PC-9 (cell line): Measurements from ENCODE around the gene RMC1. TPM values are rescaled to one million over a fixed set of nuclear protein-coding genes. Genes with fewer than 3 reads are reported as not detected.

Source experiments
- BruUV-seq: library from RNA; stranded (reverse); fragments of 400-500 nt; replicated peaks from 2 replicates; lab custom pipeline; 2021; lab: Mats Ljungman, UMichigan
- CTCF ChIA-PET: fragments of 300-600 bp; sonication (Branson Sonifier 250); formaldehyde crosslinking; loops from one replicate; lab custom pipeline; 2022; ENCODE audit warnings: antibody characterized with exemption; lab: Charles Lee
- POLR2A ChIA-PET: fragments of 300-600 bp; sonication (Branson Sonifier 250); formaldehyde crosslinking; loops from one replicate; lab custom pipeline; 2022; ENCODE audit warnings: antibody characterized with exemption; ENCODE audit not compliant: unreplicated experiment; lab: Charles Lee
- DNase-seq, 2 experiments: peaks; one replicate each; pipeline versions ENCODE4 v3.0.0 to v3.0.0-alpha.2; 2015 to 2022; ENCODE audit warnings: mixed read lengths in 1 of 2
- H2AFZ ChIP-seq: fragments of 200-600 bp; sonication (generic); 2 replicates; pipeline ENCODE4 v1.8.1; 2017; ENCODE audit warnings: antibody characterized with exemption
- H3F3A ChIP-seq: fragments of 200-600 bp; sonication (generic); 2 replicates; pipeline ENCODE4 v1.8.1; 2017; ENCODE audit warnings: antibody characterized with exemption, mild to moderate bottlenecking, low read depth; ENCODE audit not compliant: insufficient read depth
- H3K27ac ChIP-seq: fragments of 200-600 bp; sonication (generic); 2 replicates; pipeline ENCODE4 v1.6.1; 2016; ENCODE audit warnings: mixed run types
- H3K27me3 ChIP-seq: fragments of 200-600 bp; sonication (generic); 2 replicates; pipeline ENCODE4 v1.6.1; 2016; ENCODE audit warnings: low read depth, mixed run types; ENCODE audit not compliant: insufficient read depth
- H3K36me3 ChIP-seq: fragments of 200-600 bp; sonication (generic); 2 replicates; pipeline ENCODE4 v1.6.1; 2016; ENCODE audit warnings: low read depth, mixed run types
- H3K4me1 ChIP-seq: fragments of 200-600 bp; sonication (generic); replicated peaks from 2 replicates; pipeline ENCODE4 v1.6.1; 2016; ENCODE audit warnings: mixed run types; ENCODE audit not compliant: insufficient read depth
- H3K4me2 ChIP-seq: fragments of 200-600 bp; sonication (generic); 2 replicates; pipeline ENCODE4 v1.6.1; 2017; ENCODE audit warnings: mixed run types
- H3K4me3 ChIP-seq: fragments of 200-600 bp; sonication (generic); 2 replicates; pipeline ENCODE4 v1.6.1; 2016; ENCODE audit warnings: mixed run types
- H3K79me2 ChIP-seq: fragments of 200-600 bp; sonication (generic); 2 replicates; pipeline ENCODE4 v1.6.1; 2017; ENCODE audit warnings: low read depth, mixed run types
- H3K9me2 ChIP-seq: fragments of 200-600 bp; sonication (generic); 2 replicates; pipeline ENCODE4 v1.8.1; 2017; ENCODE audit warnings: mild to moderate bottlenecking; ENCODE audit not compliant: insufficient read depth
- H3K9me3 ChIP-seq: fragments of 200-600 bp; sonication (generic); 2 replicates; pipeline ENCODE4 v1.8.1; 2016; ENCODE audit warnings: low read depth; ENCODE audit not compliant: insufficient read depth
- H4K20me1 ChIP-seq: fragments of 200-600 bp; sonication (generic); 2 replicates; pipeline ENCODE4 v1.8.1; 2017; ENCODE audit not compliant: insufficient read depth
- CTCF ChIP-seq: fragments of 200-600 bp; sonication (generic); conservative IDR thresholded peaks from 2 replicates; pipeline ENCODE4 v1.6.1; 2017; ENCODE audit warnings: mixed run types, antibody characterized with exemption, mild to moderate bottlenecking, moderate library complexity
- EZH2 ChIP-seq: fragments of 200-600 bp; sonication (generic); IDR thresholded peaks from 2 replicates; pipeline ENCODE4 v1.8.0; 2017; ENCODE audit warnings: antibody characterized with exemption, low read depth
- intact Hi-C: fragments of 100-400 bp; cut with micrococcal nuclease; formaldehyde crosslinking; loops from one replicate; pipeline ENCODE4 v1.10.0; 2022; ENCODE audit not compliant: unreplicated experiment
- total RNA-seq: library from RNA; stranded (reverse); gene quantifications from 2 replicates; pipeline ENCODE4 v1.2.3, GENCODE V29; 2021

RMC1 gene
- total RNA-seq, 1 experiment from 2014 or later, result 19.6 TPM

- no peak overlapping the region for H3K4me2 ChIP-seq
- H4K20me1 ChIP-seq, result no peaks in the 10 kb centered on the region
- intact Hi-C loops, result no loop called here
- no peaks in the 10 kb centered on the region for H3F3A ChIP-seq
- BruUV-seq, result no TSS peak
- 0 out of 2 replicates have a peak, but pooled peaks cover 4% of the 10 kb centered on the region for H3K36me3 ChIP-seq
- no peak overlapping the region for H3K27ac ChIP-seq
- H3K9me2 ChIP-seq, result no peaks in the 10 kb centered on the region
- no peaks in the 10 kb centered on the region for H3K79me2 ChIP-seq
- CTCF ChIA-PET, result interaction anchor here (0.6 kb wide), 1 partner anchor 10 kb away, joined by 3 read pairs; no protein-coding TSS in a partner anchor
- no peaks in the 10 kb centered on the region for H3K4me1 ChIP-seq
- no peak overlapping the region for H3K4me3 ChIP-seq
- POLR2A ChIA-PET, result no interaction called here
- H3K27me3 ChIP-seq, result no peaks in the 10 kb centered on the region
- DNase-seq, result no peak
- H2AFZ ChIP-seq, result no peak overlapping the region
- no peak for TF ChIP-seq EZH2
- TF ChIP-seq CTCF, result no peak
- H3K9me3 ChIP-seq, result no peaks in the 10 kb centered on the region
These were observed 18.0 kb downstream of the RMC1 start for GRCh38 chr18:23521271-23521670.

- TF ChIP-seq EZH2, result no peak
- no peak for TF ChIP-seq CTCF
These were observed 18.6 kb downstream of the RMC1 start for GRCh38 chr18:23521907-23522306.

GRCh38 chr18:23523429-23524212 is 20.3 kb downstream of the RMC1 start:
- Histone ChIP-seq H2AFZ (no peak overlapping the region), H3K4me2 (no peak overlapping the region), H3K27ac (no peak overlapping the region), H3K4me1 (0 out of 2 replicates have a peak, but pooled peaks cover under 1% of the 10 kb centered on the region), H3K4me3 (no peak overlapping the region), H3K36me3 (0 out of 2 replicates have a peak, but pooled peaks cover 4% of the 10 kb centered on the region), H3K27me3 (no peaks in the 10 kb centered on the region), H4K20me1 (no peaks in the 10 kb centered on the region), H3K79me2 (no peaks in the 10 kb centered on the region), H3K9me3 (no peaks in the 10 kb centered on the region), H3F3A (peaks cover 3% of the 10 kb centered on the region; the same call in 1 of the 2 replicates), H3K9me2 (no peaks in the 10 kb centered on the region)
- no TSS peak for BruUV-seq
- ChIA-PET CTCF (interaction anchor here (0.6 to 0.7 kb wide), 2 partner anchors 67 to 288 kb away, joined by 3 to 6 read pairs; no protein-coding TSS in a partner anchor), POLR2A (interaction anchor here (0.5 kb wide), 1 partner anchor 877 kb away, joined by 3 read pairs; no protein-coding TSS in a partner anchor)
- intact Hi-C loops, result no loop called here
- DNase-seq, result no peak
- TF ChIP-seq CTCF, result no peak
- TF ChIP-seq EZH2, result no peak

More at GRCh38 chr18:23521907-23522306, 18.6 kb downstream of the RMC1 start:
- no peaks in the 10 kb centered on the region for H3K79me2 ChIP-seq
- H3K4me3 ChIP-seq, result no peak overlapping the region
- H3K27me3 ChIP-seq, result no peaks in the 10 kb centered on the region
- intact Hi-C loops, result no loop called here
- no peak overlapping the region for H2AFZ ChIP-seq
- POLR2A ChIA-PET, result no interaction called here
- H3K9me2 ChIP-seq, result no peaks in the 10 kb centered on the region
- 0 out of 2 replicates have a peak, but pooled peaks cover 4% of the 10 kb centered on the region for H3K36me3 ChIP-seq
- H3K9me3 ChIP-seq, result no peaks in the 10 kb centered on the region
- CTCF ChIA-PET, result no interaction called here
- no peaks in the 10 kb centered on the region for H4K20me1 ChIP-seq
- no peaks in the 10 kb centered on the region for H3K4me1 ChIP-seq
- no peaks in the 10 kb centered on the region for H3F3A ChIP-seq
- no peak overlapping the region for H3K27ac ChIP-seq
- no peak for DNase-seq
- no peak overlapping the region for H3K4me2 ChIP-seq
- BruUV-seq, result no TSS peak
